GM20431 (cell line): ENCODE results near the gene PROX1.

Experiments used
- in situ Hi-C: fragments of 300-500 bp; cut with MseI, MboI; formaldehyde crosslinking; loops from one replicate; pipeline ENCODE4 v1.15.0; 2020; ENCODE audit warnings: low sequenced_read_pairs; ENCODE audit not compliant: unreplicated experiment

PROX1 gene, protein sequence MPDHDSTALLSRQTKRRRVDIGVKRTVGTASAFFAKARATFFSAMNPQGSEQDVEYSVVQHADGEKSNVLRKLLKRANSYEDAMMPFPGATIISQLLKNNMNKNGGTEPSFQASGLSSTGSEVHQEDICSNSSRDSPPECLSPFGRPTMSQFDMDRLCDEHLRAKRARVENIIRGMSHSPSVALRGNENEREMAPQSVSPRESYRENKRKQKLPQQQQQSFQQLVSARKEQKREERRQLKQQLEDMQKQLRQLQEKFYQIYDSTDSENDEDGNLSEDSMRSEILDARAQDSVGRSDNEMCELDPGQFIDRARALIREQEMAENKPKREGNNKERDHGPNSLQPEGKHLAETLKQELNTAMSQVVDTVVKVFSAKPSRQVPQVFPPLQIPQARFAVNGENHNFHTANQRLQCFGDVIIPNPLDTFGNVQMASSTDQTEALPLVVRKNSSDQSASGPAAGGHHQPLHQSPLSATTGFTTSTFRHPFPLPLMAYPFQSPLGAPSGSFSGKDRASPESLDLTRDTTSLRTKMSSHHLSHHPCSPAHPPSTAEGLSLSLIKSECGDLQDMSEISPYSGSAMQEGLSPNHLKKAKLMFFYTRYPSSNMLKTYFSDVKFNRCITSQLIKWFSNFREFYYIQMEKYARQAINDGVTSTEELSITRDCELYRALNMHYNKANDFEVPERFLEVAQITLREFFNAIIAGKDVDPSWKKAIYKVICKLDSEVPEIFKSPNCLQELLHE

DNA sequence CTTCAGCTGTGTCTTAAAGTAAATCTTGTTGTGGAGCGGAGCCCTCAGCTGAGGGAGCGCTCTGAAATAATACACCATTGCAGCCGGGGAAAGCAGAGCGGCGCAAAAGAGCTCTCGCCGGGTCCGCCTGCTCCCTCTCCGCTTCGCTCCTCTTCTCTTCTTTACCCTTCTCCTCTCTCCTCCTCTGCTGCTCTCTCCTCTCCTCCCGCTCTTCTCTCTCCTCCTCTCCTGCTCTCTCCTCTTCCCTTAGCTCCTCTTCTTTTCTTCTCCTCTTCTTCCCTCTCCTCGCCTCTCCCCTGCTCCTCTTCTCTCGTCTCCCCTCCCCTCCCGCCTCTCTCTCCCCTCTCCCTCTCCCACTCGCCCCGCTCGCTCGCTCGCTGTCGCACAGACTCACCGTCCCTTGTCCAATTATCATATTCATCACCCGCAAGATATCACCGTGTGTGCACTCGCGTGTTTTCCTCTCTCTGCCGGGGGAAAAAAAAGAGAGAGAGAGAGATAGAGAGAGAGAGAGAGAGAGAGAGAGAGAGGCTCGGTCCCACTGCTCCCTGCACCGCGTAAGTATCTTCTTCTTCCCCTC, at the start of gene PROX1:
Gene PROX1, plus strand, starts transcription at position 47 of the 580 bp plus-strand sequence. CDS start 8,563 bp downstream, outside the sequence.
- in situ Hi-C loops = no loop called here

DNA sequence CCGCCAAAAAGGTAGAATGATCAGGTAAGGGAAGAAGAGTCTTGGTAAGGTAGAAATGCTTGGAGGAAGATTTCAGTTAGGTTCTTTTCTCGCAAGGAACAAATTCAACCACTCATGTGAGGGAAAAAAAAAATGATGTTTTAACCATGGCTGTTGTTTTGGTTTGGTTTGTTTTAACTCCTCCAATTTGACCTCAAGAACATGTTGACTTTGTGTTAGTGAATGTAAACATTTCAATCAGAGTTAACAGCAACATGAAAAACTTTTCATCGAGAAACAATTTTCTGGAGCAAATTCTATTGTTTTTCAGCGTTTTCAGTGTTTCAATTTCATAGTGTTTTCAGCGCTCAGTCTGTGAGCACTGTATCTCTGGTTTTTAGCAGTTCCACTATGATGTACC, 49.0 kb upstream of the PROX1 start:
- in situ Hi-C loops = no loop called here

DNA sequence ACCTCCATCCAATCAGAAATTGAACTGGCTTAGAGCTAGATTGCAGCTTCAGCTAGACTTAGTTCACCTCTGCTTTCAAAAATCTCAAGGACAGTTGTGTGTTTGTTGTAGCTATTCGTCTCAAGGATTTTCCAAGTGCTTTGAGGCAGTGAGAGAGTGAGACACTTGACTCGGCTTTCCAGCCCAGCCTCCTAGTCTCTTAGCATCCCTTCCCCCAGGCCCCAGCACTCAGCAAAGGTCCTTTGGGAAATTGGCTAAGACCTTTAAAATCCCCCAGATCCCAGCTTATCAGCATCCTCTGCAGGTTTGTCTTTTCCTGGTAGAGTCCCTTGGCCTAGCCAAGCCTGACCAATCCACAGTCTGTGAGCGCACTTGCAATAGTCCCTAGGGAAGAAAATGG, 47.9 kb upstream of the PROX1 start:
- in situ Hi-C loops = no loop called here

DNA sequence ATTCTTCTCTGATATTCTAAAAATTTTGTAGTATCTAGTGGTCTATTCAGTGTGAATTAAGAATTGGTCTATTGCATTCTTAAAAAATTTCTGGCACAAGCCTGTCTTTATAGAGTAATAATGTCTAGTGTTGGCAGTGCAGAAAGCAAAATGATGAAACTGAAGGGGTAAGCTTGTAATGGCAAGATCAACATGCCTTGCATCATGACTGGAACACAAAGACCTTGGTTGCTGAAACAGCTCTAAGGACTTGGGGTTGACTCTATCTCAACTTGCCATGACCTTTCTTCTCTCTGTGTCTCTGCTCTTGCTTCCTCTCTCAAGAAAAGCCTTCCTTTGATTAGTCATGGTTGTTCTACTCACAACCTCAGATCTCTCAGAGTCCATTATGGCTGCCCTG, 46.8 kb upstream of the PROX1 start:
- in situ Hi-C loops = no loop called here

DNA sequence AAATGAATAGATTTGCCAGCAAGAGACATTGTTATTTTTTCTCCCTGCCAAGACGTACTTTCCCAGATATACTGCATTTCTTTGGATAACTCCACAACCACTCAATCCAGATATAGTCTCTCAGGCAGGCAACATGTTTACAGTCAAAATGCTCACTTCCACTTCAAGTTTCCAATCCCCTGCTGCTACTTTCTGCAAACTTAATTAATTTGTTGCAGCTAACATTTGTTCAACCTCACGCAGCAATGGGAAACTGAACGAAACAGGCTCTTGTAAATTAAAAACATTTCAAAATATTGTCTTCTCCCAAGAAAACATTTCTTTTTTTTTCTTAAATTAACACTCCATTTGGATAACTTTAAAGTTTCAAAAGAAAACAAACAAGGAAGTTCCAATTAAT, 45.7 kb upstream of the PROX1 start:
- in situ Hi-C loops = no loop called here

DNA sequence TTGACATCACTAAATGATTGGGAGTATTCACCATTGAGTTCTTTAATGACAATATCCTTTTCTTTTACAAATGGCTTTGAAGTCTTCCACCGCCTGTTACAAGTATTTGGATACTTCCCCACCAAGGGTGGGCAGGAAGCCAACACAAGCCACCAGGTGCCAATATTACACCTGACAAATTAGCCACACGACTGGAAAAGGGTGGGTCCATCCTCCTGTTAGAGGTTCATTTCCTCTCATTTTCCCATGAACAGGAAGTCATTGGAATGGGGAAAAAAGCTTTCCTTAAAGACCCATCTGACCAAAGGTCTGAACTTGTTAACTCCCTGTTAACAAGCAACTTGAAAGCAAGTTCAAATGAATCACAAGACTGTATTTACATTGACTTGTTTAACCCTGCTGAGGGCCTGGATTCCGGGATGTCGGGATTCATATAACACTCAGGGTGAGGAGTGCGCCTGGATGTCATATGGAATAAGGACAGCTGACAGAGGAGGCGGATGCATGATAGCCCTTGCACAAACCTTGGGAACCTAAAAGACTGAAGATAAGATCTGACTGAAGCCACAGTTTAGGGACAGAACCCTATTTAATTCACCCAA, 40.5 kb upstream of the PROX1 start:
- in situ Hi-C loops = no loop called here

DNA sequence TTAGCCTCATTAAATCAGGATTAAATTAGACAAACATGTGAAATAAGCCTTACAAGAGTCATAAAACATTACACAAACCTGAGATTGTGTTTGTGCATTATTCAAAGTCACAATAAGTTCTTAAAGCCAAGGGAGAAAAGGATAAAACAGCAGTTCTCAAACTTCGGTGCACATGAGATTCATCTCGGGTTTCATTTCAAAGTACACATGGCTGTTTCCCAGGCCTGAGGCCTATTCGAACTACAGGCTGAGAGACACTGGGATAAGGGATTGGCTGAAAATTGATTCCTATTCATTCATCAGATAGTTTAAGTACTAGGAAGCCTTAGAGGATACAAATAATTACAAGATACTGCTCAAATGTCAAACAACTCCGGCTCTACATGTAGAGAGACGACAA, 35.9 kb upstream of the PROX1 start:
- in situ Hi-C loops = no loop called here

DNA sequence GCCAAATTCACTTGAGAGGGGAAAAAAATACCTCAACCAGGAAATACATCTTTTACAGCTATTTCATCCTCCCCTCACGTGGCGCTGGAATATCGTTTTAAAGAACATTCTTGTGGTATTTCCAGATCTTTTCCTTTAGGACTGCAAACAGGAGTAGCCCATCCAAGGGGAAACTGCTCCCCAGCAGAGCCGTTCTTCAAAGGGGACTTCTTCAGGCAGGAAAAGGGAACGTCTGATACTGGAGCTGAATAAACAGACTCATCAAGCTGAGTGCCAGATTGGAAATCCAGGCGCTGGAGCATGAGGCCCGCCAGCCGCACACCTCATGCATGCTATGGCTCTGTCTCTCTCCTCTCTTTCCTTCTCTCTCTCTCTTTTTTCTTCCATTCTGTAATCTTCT, 34.0 kb upstream of the PROX1 start:
- in situ Hi-C loops = no loop called here

DNA sequence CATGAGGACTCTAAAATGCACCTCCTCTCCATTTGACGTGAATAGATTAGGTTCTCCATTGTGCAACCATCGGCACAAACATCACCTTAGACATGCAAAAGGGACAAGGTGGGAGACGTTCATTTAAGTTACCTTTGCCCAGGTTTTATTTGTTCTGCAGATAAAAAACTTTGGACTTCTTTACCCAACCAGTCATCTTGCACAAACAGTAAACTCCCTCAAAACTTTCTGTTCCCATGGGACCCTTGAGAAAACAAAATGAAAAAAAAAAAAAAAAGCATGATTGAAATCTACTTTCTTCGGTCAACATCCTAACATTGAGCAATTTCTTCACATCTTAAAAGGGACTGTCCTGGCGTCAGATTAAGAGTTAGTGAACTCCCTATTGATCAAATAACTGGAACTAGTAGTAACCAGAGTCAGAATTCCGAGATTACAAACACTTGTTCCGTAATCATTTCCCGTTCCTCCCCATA, 31.4 kb upstream of the PROX1 start:
- in situ Hi-C loops = no loop called here

DNA sequence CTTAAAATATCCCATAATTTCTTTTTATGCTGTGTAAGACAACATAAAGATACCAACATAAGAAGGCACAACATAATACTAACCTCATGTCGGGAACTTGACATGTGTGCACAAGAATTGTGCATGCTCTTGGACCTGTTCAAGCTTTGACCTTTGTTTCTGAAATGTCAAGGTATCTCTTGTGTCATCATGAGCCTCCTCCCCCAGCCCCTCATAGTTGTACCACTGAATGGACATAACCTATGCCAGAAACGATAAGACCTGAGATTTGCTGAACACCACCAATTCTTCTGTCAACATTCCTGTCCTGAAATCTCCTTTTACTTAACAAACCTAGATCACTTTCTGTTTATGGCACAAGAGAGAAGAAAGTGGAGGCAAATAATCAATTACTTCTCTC, 29.4 kb upstream of the PROX1 start:
- in situ Hi-C loops = no loop called here

DNA sequence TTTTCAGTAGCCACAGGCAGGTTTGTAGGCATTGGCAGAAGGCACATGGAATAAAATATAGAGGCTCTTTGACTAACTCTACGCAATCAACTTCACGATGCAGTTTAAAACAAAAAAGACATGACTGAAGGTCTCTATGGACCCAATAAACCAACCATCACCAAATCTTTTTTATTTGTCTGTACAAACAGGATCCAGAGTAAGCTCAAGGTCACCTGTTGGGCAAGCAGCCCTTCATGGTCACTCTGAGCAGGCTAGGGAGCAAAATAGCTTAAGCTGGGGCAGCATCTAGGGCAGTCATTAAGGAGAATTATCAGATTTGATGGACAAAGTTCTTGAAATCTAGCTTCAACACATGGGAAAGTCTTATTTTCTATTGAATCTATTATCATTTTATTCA, 26.8 kb upstream of the PROX1 start:
- in situ Hi-C loops = no loop called here

DNA sequence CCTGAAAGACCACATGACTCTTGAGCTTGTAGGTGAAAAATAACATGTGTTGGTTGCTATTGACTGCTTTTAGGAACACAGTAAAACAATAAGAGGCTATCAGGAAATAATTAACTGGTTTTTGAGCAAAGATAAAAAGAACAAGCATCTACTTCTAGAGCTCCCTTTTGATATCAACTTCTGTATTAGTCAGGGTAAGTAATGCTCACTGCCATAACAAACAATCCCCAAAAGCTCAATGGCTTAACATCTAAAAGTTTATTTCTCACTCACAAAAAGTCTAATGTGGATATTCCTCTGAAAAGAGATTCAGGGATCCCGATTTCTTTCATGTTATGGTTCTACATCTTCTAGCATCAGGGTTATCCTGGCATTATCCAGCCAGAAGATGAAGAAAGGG, 25.3 kb upstream of the PROX1 start:
- in situ Hi-C loops = no loop called here

DNA sequence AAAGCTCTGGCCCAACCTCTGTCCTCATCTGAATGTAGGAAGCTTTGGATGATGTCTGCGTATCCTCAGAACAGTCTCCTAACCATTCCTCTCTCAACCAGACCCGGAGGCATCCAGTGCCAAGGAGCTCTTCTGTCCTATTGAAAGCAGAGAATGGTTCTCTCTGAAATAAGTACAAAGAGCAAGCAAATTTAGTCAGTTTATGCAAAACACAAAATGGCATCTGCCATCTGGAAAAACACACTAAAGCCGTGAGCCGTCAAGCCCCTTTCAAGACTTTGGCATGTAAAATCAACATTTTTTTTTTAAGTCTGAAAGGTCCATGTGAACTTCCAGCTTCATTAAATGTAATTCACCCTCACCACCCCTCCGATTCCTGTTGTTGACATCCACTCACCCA, 21.7 kb upstream of the PROX1 start:
- in situ Hi-C loops = no loop called here

DNA sequence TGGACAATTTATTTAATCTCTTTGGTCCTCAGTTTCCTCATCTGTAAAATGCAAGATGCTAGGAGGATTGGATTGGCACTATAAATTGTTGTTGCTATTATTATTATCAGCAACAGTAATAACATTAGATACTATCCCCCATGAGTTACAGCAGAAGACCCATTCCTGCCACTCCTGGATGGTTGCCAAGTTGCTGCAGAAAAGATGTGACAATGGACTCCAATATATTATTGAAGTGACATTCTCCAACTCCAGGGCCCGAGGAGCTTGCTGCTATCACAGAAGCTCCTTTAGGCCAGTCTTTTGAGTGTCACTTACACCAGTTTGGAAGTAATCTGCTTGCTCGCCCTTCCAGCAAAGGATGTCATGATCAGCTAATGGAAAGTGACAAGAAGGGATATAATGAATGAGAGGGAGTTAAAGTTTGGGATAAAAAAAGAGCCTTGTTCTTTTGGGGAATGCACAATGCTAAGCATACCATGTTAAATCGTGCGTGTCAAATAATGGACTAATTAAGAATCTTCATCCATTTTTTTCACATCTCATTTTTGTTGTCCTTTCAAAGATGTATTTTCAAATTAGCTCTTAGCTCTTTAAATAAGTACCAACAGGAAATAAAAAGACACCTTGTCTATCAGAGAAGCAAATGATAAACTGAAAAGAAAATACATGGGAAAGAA, 19.5 kb upstream of the PROX1 start:
- in situ Hi-C loops = no loop called here

DNA sequence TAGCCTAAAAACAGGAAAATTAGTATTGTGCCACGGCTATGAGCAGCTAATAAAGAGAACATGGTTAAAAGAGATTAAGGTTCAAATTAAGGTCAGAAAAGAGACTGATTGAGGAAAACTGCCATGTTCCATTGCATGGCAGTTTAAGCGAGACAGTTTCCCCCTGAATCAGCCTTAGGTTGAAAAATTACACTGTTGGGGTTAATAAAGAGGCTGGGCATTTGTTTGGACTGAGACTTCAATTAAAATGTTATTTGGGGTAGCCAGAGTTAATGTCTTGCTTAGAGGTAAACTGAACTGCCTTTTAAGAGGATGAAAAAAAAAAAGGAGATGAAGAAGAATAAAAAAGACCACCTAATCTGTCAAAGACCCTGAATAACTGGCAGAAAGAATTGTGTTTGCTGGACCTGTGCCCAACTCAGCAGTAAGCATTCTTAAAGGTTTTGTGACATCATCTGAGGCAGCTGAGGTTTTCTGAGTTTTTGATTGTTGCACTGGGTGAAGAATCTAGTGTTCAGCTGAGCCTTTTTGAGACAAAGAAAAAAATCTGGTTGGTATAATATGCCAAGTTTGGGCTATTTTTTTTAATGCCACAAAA, 17.7 kb upstream of the PROX1 start:
- in situ Hi-C loops = no loop called here

DNA sequence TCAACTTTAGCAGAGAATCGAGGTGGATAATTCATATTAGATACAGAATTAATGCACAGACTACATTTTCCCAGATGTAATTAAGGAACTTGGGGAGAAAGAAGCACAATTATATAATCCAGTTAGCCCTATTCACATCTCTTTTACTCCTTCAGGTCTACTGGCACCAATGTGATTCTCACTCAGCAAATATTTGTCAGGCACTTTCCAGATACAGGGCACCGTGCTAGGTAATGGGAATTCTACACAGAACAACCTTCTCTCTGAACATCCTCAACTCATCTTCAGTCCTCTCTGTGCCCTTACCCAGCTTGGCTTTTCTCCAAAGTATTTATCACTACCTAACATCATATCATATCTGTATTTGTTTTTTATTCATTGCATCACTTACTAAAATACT, 15.6 kb upstream of the PROX1 start:
- in situ Hi-C loops = no loop called here

DNA sequence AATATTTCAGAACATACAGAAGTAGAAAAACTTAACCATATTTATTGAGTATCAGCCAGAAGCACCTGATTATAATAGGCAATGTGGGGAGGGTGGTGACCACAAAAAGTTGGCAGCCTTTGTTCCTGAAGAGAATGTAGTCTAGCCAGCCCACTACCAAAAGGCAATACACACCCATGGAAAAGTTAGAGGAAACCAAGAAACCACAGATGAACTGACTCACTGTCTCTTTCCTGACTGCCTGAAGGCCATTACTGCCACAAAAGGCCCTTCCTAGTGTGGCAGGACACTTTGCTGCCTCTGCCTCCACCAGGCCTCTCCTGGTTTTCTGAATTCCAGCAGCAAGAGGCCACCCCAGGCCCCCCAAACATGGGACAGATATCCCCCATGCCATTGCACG, 14.6 kb upstream of the PROX1 start:
- in situ Hi-C loops = no loop called here

DNA sequence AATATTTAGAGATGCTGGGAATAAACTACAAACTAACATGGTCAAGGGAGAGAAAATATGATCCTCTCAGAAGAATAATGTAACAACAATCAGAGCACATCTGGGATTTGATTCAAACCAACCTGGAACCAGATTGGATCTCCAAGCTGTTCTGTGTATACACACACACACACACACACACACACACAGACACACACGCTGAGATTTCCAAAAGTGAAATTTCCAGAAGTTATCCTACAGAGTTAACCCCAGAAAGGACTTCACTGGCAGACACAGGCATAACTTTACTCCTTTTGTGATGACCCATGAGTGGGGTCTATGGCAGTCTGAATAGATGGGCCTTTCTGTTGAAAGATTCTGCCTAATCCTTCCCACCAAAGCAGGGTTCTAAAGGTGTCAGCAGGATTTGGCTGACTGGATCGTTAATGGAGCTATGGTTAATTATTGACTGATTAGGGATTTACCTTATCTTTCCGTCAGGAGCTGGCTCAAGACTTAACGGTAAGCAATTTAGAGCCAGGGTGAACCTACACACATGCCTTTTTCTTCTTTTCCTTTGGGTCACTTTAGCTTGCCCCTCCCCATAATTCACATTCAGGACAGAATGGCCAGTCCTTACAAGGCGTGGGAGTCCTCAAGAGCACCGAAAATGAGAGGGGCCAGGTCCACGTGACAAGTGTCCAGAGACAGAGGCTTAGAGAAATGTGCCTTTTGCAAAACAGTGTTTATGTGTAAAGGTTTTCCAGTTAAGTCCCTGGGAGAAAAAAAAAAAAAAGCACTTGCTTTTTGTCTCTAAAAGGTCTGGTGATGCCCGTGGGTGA, 10.9 kb upstream of the PROX1 start:
- in situ Hi-C loops = no loop called here

DNA sequence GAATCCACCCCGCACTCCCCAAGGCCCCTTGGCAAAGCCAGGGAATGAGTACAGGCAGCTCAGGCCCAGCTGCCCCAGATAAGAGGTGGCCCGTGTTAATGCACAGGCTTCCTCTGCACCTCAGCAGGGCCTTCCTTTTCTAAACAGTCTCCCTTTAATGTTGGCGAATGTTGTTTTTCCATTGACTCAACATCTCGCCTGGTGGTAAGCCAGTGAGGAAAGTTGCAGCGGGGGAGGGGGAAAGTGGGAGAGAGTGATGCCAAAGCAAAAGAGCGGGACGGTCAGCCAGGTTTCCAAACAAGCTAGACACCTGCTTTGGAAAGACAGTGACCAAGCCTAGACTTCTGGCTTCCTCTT, 10.3 kb upstream of the PROX1 start:
- in situ Hi-C loops = no loop called here
